Measurements from ENCODE around the gene PLEKHJ1.

The PLEKHJ1 gene

GRCh38 chr19:2188708-2189385 lies 47.3 kb downstream of the PLEKHJ1 start:
- TF ChIP-seq JUND (IDR thresholded peaks at IDR 0.05; ENCODE audit: low read depth) = no peak
- no peak for DNase-seq (ENCODE audit: low read depth in 1 of 2, low spot score in 1 of 2)
- in situ Hi-C loops (cut with HindIII; ENCODE audit: low pct_unique_long_range_greater_than_20kb, low sequenced_read_pairs) = no loop called here

- no peak for DNase-seq (ENCODE audit: low read depth in 1 of 2, low spot score in 1 of 2)
- TF ChIP-seq JUND (IDR thresholded peaks at IDR 0.05; ENCODE audit: low read depth) = no peak
- in situ Hi-C loops (cut with HindIII; ENCODE audit: low pct_unique_long_range_greater_than_20kb, low sequenced_read_pairs) = no loop called here
These were observed 49.0 kb downstream of the PLEKHJ1 start for GRCh38 chr19:2187159-2187558.

GRCh38 chr19:2186071-2186846 lies 49.9 kb downstream of the PLEKHJ1 start:
- DNase-seq (ENCODE audit: low read depth in 1 of 2, low spot score in 1 of 2) = no peak
- no peak for TF ChIP-seq JUND (IDR thresholded peaks at IDR 0.05; ENCODE audit: low read depth)
- in situ Hi-C loops (cut with HindIII; ENCODE audit: low pct_unique_long_range_greater_than_20kb, low sequenced_read_pairs) = no loop called here

- in situ Hi-C loops (cut with HindIII; ENCODE audit: low pct_unique_long_range_greater_than_20kb, low sequenced_read_pairs) = no loop called here
- no peak for TF ChIP-seq JUND (IDR thresholded peaks at IDR 0.05; ENCODE audit: low read depth)
These were observed 50.4 kb downstream of the PLEKHJ1 start for GRCh38 chr19:2185734-2186070.

GRCh38 chr19:2184422-2184975 lies 51.6 kb downstream of the PLEKHJ1 start:
- no peak for DNase-seq (ENCODE audit: low read depth in 1 of 2, low spot score in 1 of 2)
- in situ Hi-C loops (cut with HindIII; ENCODE audit: low pct_unique_long_range_greater_than_20kb, low sequenced_read_pairs) = no loop called here
- no peak for TF ChIP-seq JUND (IDR thresholded peaks at IDR 0.05; ENCODE audit: low read depth)

More at GRCh38 chr19:2185734-2186070, 50.4 kb downstream of the PLEKHJ1 start:
- no peak for DNase-seq (ENCODE audit: low read depth in 1 of 2, low spot score in 1 of 2)

Data from T47D (cell line).